K562 (cell line): ENCODE measurements around the gene TMEM121. TPM values are rescaled to one million over a fixed set of nuclear protein-coding genes. Genes with fewer than 3 reads are reported as not detected.
"Not testable (repeated sequence)": the region's sequence is repeated elsewhere in the genome, so short reads cannot be mapped to it uniquely, and the experiment has no call there.

Experiments used
- ATAC-seq: fragments of 200-7000 bp; cut with Tn5 transposase; 3 replicates; pipeline ENCODE4 v1.9.1; 2020; ENCODE audit warnings: moderate library complexity
- BruUV-seq: library from RNA; stranded (reverse); fragments of 400-500 nt; replicated peaks from 2 replicates; lab custom pipeline; 2021; lab: Mats Ljungman, UMichigan
- CTCF ChIA-PET: fragments of 300-600 bp; formaldehyde crosslinking; extraction: SDS; loops from one replicate; lab custom pipeline; 2021; ENCODE audit warnings: low intra/inter-chr PET ratio; lab: Yijun Ruan, JAX
- POLR2A ChIA-PET: fragments of 300-600, 350-650 bp; sonication (Branson Sonifier 250); formaldehyde crosslinking; extraction: SDS; loops from one replicate; lab custom pipeline; 2021; ENCODE audit warnings: antibody characterized with exemption, inconsistent platforms; lab: Yijun Ruan, JAX
- DNase-seq, 4 experiments: peaks; one replicate each; pipeline versions ENCODE4 v3.0.0 to v3.0.0-alpha.2; 2011 to 2018; ENCODE audit warnings: low spot score in 3 of 4, mixed read lengths in 3 of 4; ENCODE audit errors: extremely low read depth in 1 of 4
- FAIRE-seq: peaks from 2 replicates; lab custom pipeline; 2011; peaks lifted over from hg19 to GRCh38; lab: Jason Lieb, UNC
- H2AFZ ChIP-seq: 2 replicates; pipeline ENCODE4 v1.6.0; 2011; ENCODE audit warnings: low read depth, low read length, control low read depth, inconsistent platforms
- H3K27ac ChIP-seq: fragments of 200-600 bp; 3 replicates; pipeline ENCODE4 v1.8.0; 2011; ENCODE audit warnings: low read depth, mild to moderate bottlenecking, control low read depth, inconsistent platforms, low read length, moderate library complexity, mixed read lengths; ENCODE audit errors: extremely low read depth
- H3K27me3 ChIP-seq, 2 experiments: fragments of 300-600 bp in 1 of 2; 2 replicates in 1 of 2; 3 replicates in 1 of 2; pipeline versions ENCODE4 v1.6.0 to v1.8.0; 2011; ENCODE audit warnings: inconsistent platforms in 2 of 2, low read length in 2 of 2, mild to moderate bottlenecking in 1 of 2, mixed read lengths in 1 of 2, moderate library complexity in 1 of 2; ENCODE audit not compliant: control insufficient read depth in 2 of 2, insufficient read depth in 2 of 2
- H3K36me3 ChIP-seq: fragments of 300-600 bp; 3 replicates; pipeline ENCODE4 v1.8.0; 2011; ENCODE audit warnings: mild to moderate bottlenecking, low read length, inconsistent platforms; ENCODE audit not compliant: control insufficient read depth, insufficient read depth
- H3K4me1 ChIP-seq, 2 experiments: fragments of 200-600 bp in 1 of 2; replicated peaks in 1 of 2; 2 replicates in 1 of 2; 3 replicates in 1 of 2; pipeline versions ENCODE4 v1.5.1 to v1.8.0; 2011; ENCODE audit warnings: inconsistent platforms in 2 of 2, low read length in 2 of 2, mild to moderate bottlenecking in 1 of 2, mixed read lengths in 1 of 2, moderate library complexity in 1 of 2; ENCODE audit not compliant: control insufficient read depth in 2 of 2, insufficient read depth in 2 of 2
- H3K4me2 ChIP-seq: 2 replicates; pipeline ENCODE4 v1.6.1; 2011; ENCODE audit warnings: low read length, control low read depth, inconsistent platforms, mixed read lengths; ENCODE audit not compliant: insufficient read depth
- H3K4me3 ChIP-seq: fragments of 200-600 bp; sonication (generic), shearing (Covaris generic); 2 replicates; pipeline ENCODE4 v1.5.1; 2016; ENCODE audit warnings: control low read depth, inconsistent platforms
- H3K79me2 ChIP-seq: fragments of 200-600 bp; 3 replicates; pipeline ENCODE4 v1.8.0; 2011; ENCODE audit warnings: low read length, inconsistent platforms; ENCODE audit not compliant: control insufficient read depth, insufficient read depth
- H3K9ac ChIP-seq, 2 experiments: 2 replicates each; pipeline versions ENCODE4 v1.6.0 to v1.6.1; 2011; ENCODE audit warnings: low read depth in 2 of 2, low read length in 2 of 2, control low read depth in 1 of 2, inconsistent platforms in 1 of 2, mild to moderate bottlenecking in 1 of 2, mixed read lengths in 1 of 2; ENCODE audit not compliant: insufficient read depth in 1 of 2
- H3K9me1 ChIP-seq: one replicate; pipeline ENCODE4 v1.6.0; 2011; ENCODE audit warnings: inconsistent platforms, mild to moderate bottlenecking, low read length, moderate library complexity; ENCODE audit not compliant: control insufficient read depth, insufficient read depth
- H3K9me3 ChIP-seq: replicated peaks from 2 replicates; pipeline ENCODE4 v1.5.1; 2011; ENCODE audit warnings: low read depth, low read length, inconsistent platforms; ENCODE audit not compliant: control insufficient read depth, insufficient read depth
- H4K20me1 ChIP-seq: replicated peaks from 2 replicates; pipeline ENCODE4 v1.6.1; 2011; ENCODE audit warnings: low read length, inconsistent platforms, mixed read lengths; ENCODE audit not compliant: control insufficient read depth, insufficient read depth
- CHD4 ChIP-seq: fragments of 200-600 bp; sonication (generic); IDR thresholded peaks from 3 replicates; pipeline ENCODE4 v1.6.1; 2012; ENCODE audit warnings: low read depth, mild to moderate bottlenecking, mixed read lengths, low read length, inconsistent platforms; ENCODE audit not compliant: insufficient read depth, insufficient replicate concordance, poor library complexity, severe bottlenecking
- HEY1 ChIP-seq: fragments of 250-450 bp; sonication (Bioruptor Pico); IDR thresholded peaks from 2 replicates; pipeline ENCODE4 v1.5.0; 2020; ENCODE audit warnings: mild to moderate bottlenecking, moderate library complexity, borderline replicate concordance
- NELFE ChIP-seq: IDR thresholded peaks from 2 replicates; pipeline ENCODE4 v1.6.1; 2011; ENCODE audit warnings: mild to moderate bottlenecking; ENCODE audit not compliant: insufficient read depth, insufficient read length
- SIN3B ChIP-seq: fragments of 450-650 bp; IDR thresholded peaks from 2 replicates; pipeline ENCODE4 v1.6.1; 2017; ENCODE audit warnings: low read depth, mild to moderate bottlenecking, moderate library complexity
- SOX6 ChIP-seq: fragments of 450-650 bp; IDR thresholded peaks from 2 replicates; pipeline ENCODE4 v1.6.1; 2014; ENCODE audit warnings: mild to moderate bottlenecking
- STAG1 ChIP-seq: sonication (generic); formaldehyde crosslinking; IDR thresholded peaks from 2 replicates; pipeline ENCODE4 v1.5.0; 2020; ENCODE audit warnings: missing genetic modification reagents, borderline replicate concordance
- ZNF274 ChIP-seq: IDR thresholded peaks from 2 replicates; pipeline ENCODE4 v1.6.1; 2011; ENCODE audit warnings: low read depth, mild to moderate bottlenecking, low read length, moderate library complexity, borderline replicate concordance
- WGBS: fragments of 100-300 bp; shearing (Covaris generic); methylation state at CpG from one replicate; pipeline ENCODE4 v1.1.6; 2016; ENCODE audit warnings: low coverage, mixed read lengths; ENCODE audit not compliant: insufficient coverage; ENCODE audit errors: missing lambda C conversion rate; 5-methylcytosine and 5-hydroxymethylcytosine counted together
- in situ Hi-C: fragments of 300-500 bp; cut with MboI; formaldehyde crosslinking; loops from 4 replicates; pipeline ENCODE4 v1.15.0; 2018; ENCODE audit warnings: inconsistent platforms, mixed read lengths
- intact Hi-C: fragments of 100-400 bp; cut with micrococcal nuclease; formaldehyde crosslinking; loops from 2 replicates; pipeline ENCODE4 v1.14.2; 2022
- polyA plus RNA-seq, 8 experiments: library from polyadenylated mRNA; depleted of rRNA in 4 of 8; stranded (reverse) in 5 of 8; unstranded in 3 of 8; fragments of >200 nt; fragmentation: Nextera tagmentation in 2 of 8; fragmentation: Illumina TruSeq in 1 of 8; extraction: Ambion mirVana in 2 of 8; extraction: Trizol in 1 of 8; gene quantifications; 2 replicates each; pipeline versions ENCODE4 v1.2.1 to v1.2.3, GENCODE V29; 2011 to 2014; ENCODE audit warnings: inconsistent platforms in 1 of 8, missing spikeins in 1 of 8
- total RNA-seq, 7 experiments: library from RNA; depleted of rRNA in 6 of 7; stranded (reverse); fragments of >200 nt in 6 of 7; fragmentation: Illumina TruSeq in 2 of 7; extraction: Trizol in 2 of 7; gene quantifications; 2 replicates each; pipeline versions ENCODE4 v1.2.1 to v1.2.3, GENCODE V29; 2011 to 2021; ENCODE audit warnings: low replicate concordance in 1 of 7
- TF ChIP-seq, protein P1 (sequence below), 2 experiments: fragments of 150-350 bp in 1 of 2; IDR thresholded peaks; 2 replicates each; pipeline ENCODE4 v1.6.1; 2012 to 2016; ENCODE audit warnings: low read depth in 2 of 2, low read length in 2 of 2, mild to moderate bottlenecking in 1 of 2, moderate library complexity in 1 of 2

TMEM121 gene
- total and polyA plus RNA-seq, 9 of the 15 experiments (the other 6 are each of a cell fraction or from before 2014, with no cell fraction given), result 0.31 to 0.36 TPM; not detected in 7

DNA sequence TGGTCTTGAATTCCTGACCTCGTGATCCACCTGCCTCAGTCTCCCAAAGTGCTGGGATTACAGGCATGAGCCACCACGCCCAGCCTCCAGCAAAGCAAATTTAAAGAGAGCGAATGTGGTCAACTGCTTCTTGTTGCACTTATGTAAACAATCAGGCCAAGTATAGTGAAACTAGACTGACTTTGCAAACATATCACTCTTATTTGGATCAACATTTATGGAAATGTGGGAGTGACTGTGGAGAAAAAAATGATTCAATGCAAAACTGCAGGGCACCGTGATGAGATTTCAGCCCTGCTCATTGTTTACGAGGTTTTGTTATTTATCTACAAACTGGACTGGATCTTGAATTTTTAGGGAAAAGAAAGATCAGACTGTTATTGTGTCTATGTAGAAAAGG, 28.1 kb downstream of the TMEM121 start (continued):
- TF ChIP-seq, protein P1, sequence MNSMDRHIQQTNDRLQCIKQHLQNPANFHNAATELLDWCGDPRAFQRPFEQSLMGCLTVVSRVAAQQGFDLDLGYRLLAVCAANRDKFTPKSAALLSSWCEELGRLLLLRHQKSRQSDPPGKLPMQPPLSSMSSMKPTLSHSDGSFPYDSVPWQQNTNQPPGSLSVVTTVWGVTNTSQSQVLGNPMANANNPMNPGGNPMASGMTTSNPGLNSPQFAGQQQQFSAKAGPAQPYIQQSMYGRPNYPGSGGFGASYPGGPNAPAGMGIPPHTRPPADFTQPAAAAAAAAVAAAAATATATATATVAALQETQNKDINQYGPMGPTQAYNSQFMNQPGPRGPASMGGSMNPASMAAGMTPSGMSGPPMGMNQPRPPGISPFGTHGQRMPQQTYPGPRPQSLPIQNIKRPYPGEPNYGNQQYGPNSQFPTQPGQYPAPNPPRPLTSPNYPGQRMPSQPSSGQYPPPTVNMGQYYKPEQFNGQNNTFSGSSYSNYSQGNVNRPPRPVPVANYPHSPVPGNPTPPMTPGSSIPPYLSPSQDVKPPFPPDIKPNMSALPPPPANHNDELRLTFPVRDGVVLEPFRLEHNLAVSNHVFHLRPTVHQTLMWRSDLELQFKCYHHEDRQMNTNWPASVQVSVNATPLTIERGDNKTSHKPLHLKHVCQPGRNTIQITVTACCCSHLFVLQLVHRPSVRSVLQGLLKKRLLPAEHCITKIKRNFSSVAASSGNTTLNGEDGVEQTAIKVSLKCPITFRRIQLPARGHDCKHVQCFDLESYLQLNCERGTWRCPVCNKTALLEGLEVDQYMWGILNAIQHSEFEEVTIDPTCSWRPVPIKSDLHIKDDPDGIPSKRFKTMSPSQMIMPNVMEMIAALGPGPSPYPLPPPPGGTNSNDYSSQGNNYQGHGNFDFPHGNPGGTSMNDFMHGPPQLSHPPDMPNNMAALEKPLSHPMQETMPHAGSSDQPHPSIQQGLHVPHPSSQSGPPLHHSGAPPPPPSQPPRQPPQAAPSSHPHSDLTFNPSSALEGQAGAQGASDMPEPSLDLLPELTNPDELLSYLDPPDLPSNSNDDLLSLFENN (IDR thresholded peaks at IDR 0.05; ENCODE audit: low read depth in 2 of 2, low read length in 2 of 2), result no peak
- TF ChIP-seq HEY1 (CRISPR knock-in tag) (no peak), SOX6 (no peak), NELFE (no peak), CHD4 (no peak), STAG1 (no peak), SIN3B (no peak), ZNF274 (no peak)

DNA sequence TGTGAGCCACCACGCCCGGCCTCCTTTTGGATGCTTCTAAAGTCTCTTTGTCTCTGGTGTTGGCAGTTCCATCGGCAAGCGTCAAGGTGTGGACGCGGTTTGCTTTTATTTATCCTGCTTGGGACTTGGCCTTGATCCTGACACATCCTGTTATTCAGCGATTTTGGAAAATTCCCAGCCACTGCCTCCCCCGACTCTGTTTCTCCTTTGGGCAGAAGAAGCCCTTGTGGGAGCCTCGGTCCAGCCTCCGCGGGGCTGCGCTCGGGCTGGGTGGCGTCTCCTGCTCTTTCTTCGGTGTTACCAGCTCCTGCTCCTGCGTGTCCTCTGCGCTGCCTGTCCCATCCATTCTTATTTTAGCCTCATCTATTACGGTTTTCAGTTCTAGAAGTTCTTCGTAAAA, 31.3 kb downstream of the TMEM121 start:
- H3K4me2 ChIP-seq, H3K27ac ChIP-seq, H3K36me3 ChIP-seq, H2AFZ ChIP-seq, POLR2A ChIA-PET, H3K9me3 ChIP-seq, FAIRE-seq, H3K27me3 ChIP-seq, H3K9ac ChIP-seq, BruUV-seq, DNase-seq, H3K79me2 ChIP-seq, H3K4me1 ChIP-seq, ATAC-seq, H4K20me1 ChIP-seq, CTCF ChIA-PET, H3K9me1 ChIP-seq, H3K4me3 ChIP-seq: not testable (repeated sequence)
- WGBS, result 100% methylated on average over 1 of the region's 19 CpGs
- in situ Hi-C loops, result loop anchor here (5.0 kb wide), 1 partner anchor 120 kb away; no protein-coding TSS in a partner anchor
- intact Hi-C loops, result loop anchor here (10.0 kb wide), 1 partner anchor 387 kb away; no protein-coding TSS in a partner anchor

DNA sequence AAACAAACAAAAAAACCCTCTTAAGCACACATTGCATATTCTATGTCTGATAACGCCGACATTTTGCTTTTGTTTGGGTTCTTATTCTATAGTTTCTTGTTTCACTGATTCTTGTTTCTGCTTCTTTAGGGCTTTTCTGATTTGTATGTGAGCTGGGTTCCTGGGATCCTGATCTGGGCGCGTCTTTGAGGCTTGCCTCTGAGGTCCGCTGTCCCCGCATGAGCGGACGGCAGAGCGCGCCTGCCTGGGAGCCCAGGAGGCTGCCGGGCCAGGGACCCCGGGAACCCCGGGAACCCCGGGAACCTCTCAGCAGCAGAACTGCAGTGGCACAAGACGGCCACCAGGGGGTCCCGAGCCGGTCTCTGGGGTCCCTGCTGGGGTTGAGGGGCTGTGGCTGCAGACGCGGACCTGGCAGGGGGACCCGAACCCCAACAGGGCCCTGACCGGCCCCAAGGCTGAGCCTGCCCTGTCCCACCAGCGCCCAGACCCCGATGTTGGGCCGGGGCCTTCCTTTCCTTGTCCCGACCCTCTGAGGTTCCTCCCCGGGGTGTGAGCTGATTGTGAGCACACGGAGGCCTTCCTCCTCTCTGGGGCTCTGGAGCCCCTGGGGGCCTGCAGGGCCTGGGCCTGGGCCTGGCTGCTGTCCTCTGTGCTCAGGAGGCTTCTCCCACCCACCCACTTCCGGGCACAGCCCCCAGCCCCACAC, 32.2 kb downstream of the TMEM121 start:
- CTCF ChIA-PET, H3K79me2 ChIP-seq, H3K4me2 ChIP-seq, H3K4me3 ChIP-seq, H3K27ac ChIP-seq, H3K9me1 ChIP-seq, H3K4me1 ChIP-seq, H4K20me1 ChIP-seq, H3K9me3 ChIP-seq, POLR2A ChIA-PET, DNase-seq, BruUV-seq, H2AFZ ChIP-seq, H3K27me3 ChIP-seq, H3K36me3 ChIP-seq, H3K9ac ChIP-seq, FAIRE-seq: not testable (repeated sequence)
- intact Hi-C loops, result loop anchor here (10.0 kb wide), 1 partner anchor 386 kb away; no protein-coding TSS in a partner anchor
- ATAC-seq, result peak; percentile 65
- 21% methylated on average over 8 of the region's 28 CpGs for WGBS
- in situ Hi-C loops, result loop anchor here (5.0 kb wide), 1 partner anchor 119 kb away; no protein-coding TSS in a partner anchor
